ENCODE results near the gene EEFSEC.

DNA sequence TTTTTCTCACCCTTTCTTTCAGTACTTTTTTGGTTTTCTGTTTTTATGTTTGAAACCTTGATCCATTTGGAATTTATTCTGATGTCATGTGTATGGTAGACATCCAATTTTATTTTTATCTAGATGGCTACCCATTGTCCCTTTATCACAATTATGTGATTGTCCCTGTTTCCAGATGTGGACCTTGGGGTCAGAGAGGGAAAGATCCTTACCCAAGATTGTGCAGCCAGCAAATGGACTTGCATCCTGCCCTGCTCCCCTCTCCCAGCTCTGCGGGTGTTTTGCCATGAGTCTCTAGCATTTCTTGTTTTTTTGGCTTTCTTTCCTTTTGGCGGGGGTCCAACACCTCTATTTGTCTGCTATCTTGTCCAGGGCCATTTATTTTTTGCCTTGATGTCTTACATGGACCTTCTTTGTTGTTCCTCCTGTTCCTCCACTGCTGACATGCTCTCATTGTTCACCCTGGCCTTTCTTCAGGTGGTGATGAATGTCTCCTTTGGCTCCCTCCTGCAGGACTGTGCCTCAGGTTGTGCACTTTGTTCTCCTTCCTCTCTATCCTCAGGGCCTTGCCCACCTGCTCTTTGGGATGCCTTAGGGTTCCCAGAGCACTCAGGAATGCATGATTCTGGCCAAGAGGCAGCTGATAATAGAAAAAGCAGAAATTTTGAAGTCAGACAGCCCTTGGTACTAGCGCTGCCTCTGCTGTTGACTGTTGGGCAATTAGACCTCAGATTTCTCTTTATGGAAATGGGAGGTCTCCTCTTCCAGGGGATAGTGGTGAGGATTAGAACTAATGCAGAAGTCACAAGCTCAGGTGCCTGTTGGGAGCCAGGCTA is 84.3 kb downstream of the EEFSEC start:
- TF ChIP-seq, protein P1, sequence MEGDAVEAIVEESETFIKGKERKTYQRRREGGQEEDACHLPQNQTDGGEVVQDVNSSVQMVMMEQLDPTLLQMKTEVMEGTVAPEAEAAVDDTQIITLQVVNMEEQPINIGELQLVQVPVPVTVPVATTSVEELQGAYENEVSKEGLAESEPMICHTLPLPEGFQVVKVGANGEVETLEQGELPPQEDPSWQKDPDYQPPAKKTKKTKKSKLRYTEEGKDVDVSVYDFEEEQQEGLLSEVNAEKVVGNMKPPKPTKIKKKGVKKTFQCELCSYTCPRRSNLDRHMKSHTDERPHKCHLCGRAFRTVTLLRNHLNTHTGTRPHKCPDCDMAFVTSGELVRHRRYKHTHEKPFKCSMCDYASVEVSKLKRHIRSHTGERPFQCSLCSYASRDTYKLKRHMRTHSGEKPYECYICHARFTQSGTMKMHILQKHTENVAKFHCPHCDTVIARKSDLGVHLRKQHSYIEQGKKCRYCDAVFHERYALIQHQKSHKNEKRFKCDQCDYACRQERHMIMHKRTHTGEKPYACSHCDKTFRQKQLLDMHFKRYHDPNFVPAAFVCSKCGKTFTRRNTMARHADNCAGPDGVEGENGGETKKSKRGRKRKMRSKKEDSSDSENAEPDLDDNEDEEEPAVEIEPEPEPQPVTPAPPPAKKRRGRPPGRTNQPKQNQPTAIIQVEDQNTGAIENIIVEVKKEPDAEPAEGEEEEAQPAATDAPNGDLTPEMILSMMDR (IDR thresholded peaks at IDR 0.05), result no peak
- TF ChIP-seq EP300 (IDR thresholded peaks at IDR 0.05), result no peak
